Measurements from ENCODE around the gene CALN1.

GRCh38 chr7:72265071-72265904 lies 146.8 kb downstream of the CALN1 start:
- TF ChIP-seq CTCF (IDR thresholded peaks at IDR 0.05; ENCODE audit: poor library complexity) (no peak), EZH2phosphoT487 (IDR thresholded peaks at IDR 0.05; ENCODE audit: low read depth, severe bottlenecking, unreplicated experiment) (no peak), EZH2 (IDR thresholded peaks at IDR 0.05; ENCODE audit: borderline replicate concordance) (no peak)
